Astrocyte (in vitro differentiated cells and primary cell): ENCODE results near the gene HPSE2. TPM values are rescaled to one million over a fixed set of nuclear protein-coding genes. Genes with fewer than 3 reads are reported as not detected.

Experiments used
- DNase-seq: peaks from one replicate; pipeline ENCODE4 v3.0.0-alpha.2; 2010; ENCODE audit warnings: low read depth
- FAIRE-seq: peaks from 2 replicates; lab custom pipeline; 2011; peaks lifted over from hg19 to GRCh38; lab: Jason Lieb, UNC
- H2AFZ ChIP-seq: 2 replicates; pipeline ENCODE4 v1.6.0; 2012; ENCODE audit warnings: low read depth, low read length, inconsistent platforms
- H3K27ac ChIP-seq: 2 replicates; pipeline ENCODE4 v1.5.1; 2011; ENCODE audit warnings: low read depth, low read length, inconsistent platforms
- H3K27me3 ChIP-seq: 2 replicates; pipeline ENCODE4 v1.6.0; 2011; ENCODE audit warnings: low read length, inconsistent platforms; ENCODE audit not compliant: insufficient read depth
- H3K36me3 ChIP-seq: 2 replicates; pipeline ENCODE4 v1.5.1; 2011; ENCODE audit warnings: low read length, inconsistent platforms; ENCODE audit not compliant: insufficient read depth
- H3K4me1 ChIP-seq: 2 replicates; pipeline ENCODE4 v1.5.1; 2011; ENCODE audit warnings: low read length, inconsistent platforms; ENCODE audit not compliant: insufficient read depth
- H3K4me2 ChIP-seq: 2 replicates; pipeline ENCODE4 v1.6.0; 2012; ENCODE audit warnings: low read length, inconsistent platforms
- H3K4me3 ChIP-seq: 2 replicates; pipeline ENCODE4 v1.5.1; 2011; ENCODE audit warnings: low read depth, mild to moderate bottlenecking, low read length, inconsistent platforms; ENCODE audit not compliant: insufficient read depth
- H3K79me2 ChIP-seq: 2 replicates; pipeline ENCODE4 v1.6.0; 2012; ENCODE audit warnings: mild to moderate bottlenecking, low read length, inconsistent platforms; ENCODE audit not compliant: insufficient read depth
- H3K9ac ChIP-seq: 2 replicates; pipeline ENCODE4 v1.6.0; 2012; ENCODE audit warnings: mild to moderate bottlenecking, low read length, inconsistent platforms
- H3K9me3 ChIP-seq: 2 replicates; pipeline ENCODE4 v1.5.1; 2012; ENCODE audit warnings: low read depth, mild to moderate bottlenecking, low read length, inconsistent platforms; ENCODE audit not compliant: insufficient read depth
- H4K20me1 ChIP-seq: 2 replicates; pipeline ENCODE4 v1.6.0; 2012; ENCODE audit warnings: low read length, inconsistent platforms; ENCODE audit not compliant: insufficient read depth
- H3K27ac Mint-ChIP-seq: one replicate; pipeline ENCODE4 v1.8.0; 2021; ENCODE audit warnings: mild to moderate bottlenecking, mixed read lengths; ENCODE audit not compliant: unreplicated experiment
- H3K27me3 Mint-ChIP-seq: one replicate; pipeline ENCODE4 v1.8.0; 2021; ENCODE audit warnings: low read depth, mixed read lengths; ENCODE audit not compliant: unreplicated experiment
- H3K36me3 Mint-ChIP-seq: one replicate; pipeline ENCODE4 v1.8.0; 2021; ENCODE audit warnings: low read depth, mixed read lengths; ENCODE audit not compliant: unreplicated experiment
- H3K4me1 Mint-ChIP-seq: one replicate; pipeline ENCODE4 v1.8.0; 2021; ENCODE audit warnings: low read depth, mixed read lengths; ENCODE audit not compliant: unreplicated experiment
- H3K4me3 Mint-ChIP-seq: one replicate; pipeline ENCODE4 v1.8.0; 2021; ENCODE audit warnings: mild to moderate bottlenecking, moderate library complexity, mixed read lengths; ENCODE audit not compliant: unreplicated experiment
- H3K9me3 Mint-ChIP-seq: one replicate; pipeline ENCODE4 v1.8.0; 2021; ENCODE audit warnings: mild to moderate bottlenecking, mixed read lengths; ENCODE audit not compliant: unreplicated experiment
- EZH2 ChIP-seq: IDR thresholded peaks from 2 replicates; pipeline ENCODE4 v1.6.1; 2012; ENCODE audit warnings: mild to moderate bottlenecking, low read length, inconsistent platforms; ENCODE audit not compliant: insufficient read depth
- total RNA-seq: library from RNA; stranded (reverse); gene quantifications from 2 replicates; pipeline ENCODE4 v1.2.1, GENCODE V29; 2021
- TF ChIP-seq, protein P1 (sequence below): IDR thresholded peaks from 2 replicates; pipeline ENCODE4 v1.5.1; 2011; ENCODE audit warnings: low read depth, mild to moderate bottlenecking, inconsistent platforms, low read length, moderate library complexity; ENCODE audit not compliant: insufficient read depth

HPSE2 gene
- total RNA-seq, 1 donor from 2014 or later: 0.14 TPM

- H3K4me1 Mint-ChIP-seq: peaks cover 12% of the 10 kb centered on the region
- no peaks in the 10 kb centered on the region for H3K79me2 ChIP-seq
- H3K27me3 Mint-ChIP-seq: no peaks in the 10 kb centered on the region
- H2AFZ ChIP-seq: no peak overlapping the region
- H3K27ac ChIP-seq: no peak overlapping the region
- no peaks in the 10 kb centered on the region for H4K20me1 ChIP-seq
- no peaks in the 10 kb centered on the region for H3K9me3 ChIP-seq
- H3K36me3 Mint-ChIP-seq: no peaks in the 10 kb centered on the region
- no peak overlapping the region for H3K27ac Mint-ChIP-seq
- no peaks in the 10 kb centered on the region for H3K27me3 ChIP-seq
- TF ChIP-seq, protein P1, sequence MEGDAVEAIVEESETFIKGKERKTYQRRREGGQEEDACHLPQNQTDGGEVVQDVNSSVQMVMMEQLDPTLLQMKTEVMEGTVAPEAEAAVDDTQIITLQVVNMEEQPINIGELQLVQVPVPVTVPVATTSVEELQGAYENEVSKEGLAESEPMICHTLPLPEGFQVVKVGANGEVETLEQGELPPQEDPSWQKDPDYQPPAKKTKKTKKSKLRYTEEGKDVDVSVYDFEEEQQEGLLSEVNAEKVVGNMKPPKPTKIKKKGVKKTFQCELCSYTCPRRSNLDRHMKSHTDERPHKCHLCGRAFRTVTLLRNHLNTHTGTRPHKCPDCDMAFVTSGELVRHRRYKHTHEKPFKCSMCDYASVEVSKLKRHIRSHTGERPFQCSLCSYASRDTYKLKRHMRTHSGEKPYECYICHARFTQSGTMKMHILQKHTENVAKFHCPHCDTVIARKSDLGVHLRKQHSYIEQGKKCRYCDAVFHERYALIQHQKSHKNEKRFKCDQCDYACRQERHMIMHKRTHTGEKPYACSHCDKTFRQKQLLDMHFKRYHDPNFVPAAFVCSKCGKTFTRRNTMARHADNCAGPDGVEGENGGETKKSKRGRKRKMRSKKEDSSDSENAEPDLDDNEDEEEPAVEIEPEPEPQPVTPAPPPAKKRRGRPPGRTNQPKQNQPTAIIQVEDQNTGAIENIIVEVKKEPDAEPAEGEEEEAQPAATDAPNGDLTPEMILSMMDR: no peak
- TF ChIP-seq EZH2: no peak
- no peaks in the 10 kb centered on the region for H3K36me3 ChIP-seq
- H3K9me3 Mint-ChIP-seq: no peaks in the 10 kb centered on the region
- H3K4me3 ChIP-seq: no peak overlapping the region
- H3K4me1 ChIP-seq: peaks cover 10% of the 10 kb centered on the region
- H3K4me3 Mint-ChIP-seq: no peak overlapping the region
- no peak overlapping the region for H3K4me2 ChIP-seq
- no peak overlapping the region for H3K9ac ChIP-seq
- DNase-seq: no peak
- no peak for FAIRE-seq
These were observed 748.0 kb downstream of the HPSE2 start for GRCh38 chr10:98487649-98488048.

- Mint-ChIP-seq H3K36me3 (no peaks in the 10 kb centered on the region), H3K27ac (peak overlapping the region; percentile 88), H3K9me3 (no peaks in the 10 kb centered on the region), H3K27me3 (no peaks in the 10 kb centered on the region), H3K4me3 (no peak overlapping the region), H3K4me1 (peaks cover 12% of the 10 kb centered on the region)
- Histone ChIP-seq H3K4me2 (peak overlapping the region; percentile 58), H3K9ac (peak overlapping the region; percentile 7), H3K79me2 (no peaks in the 10 kb centered on the region), H4K20me1 (no peaks in the 10 kb centered on the region), H3K27me3 (no peaks in the 10 kb centered on the region), H3K36me3 (no peaks in the 10 kb centered on the region), H2AFZ (peak overlapping the region; percentile 39), H3K4me1 (peaks cover 10% of the 10 kb centered on the region), H3K9me3 (no peaks in the 10 kb centered on the region), H3K27ac (peak overlapping the region; percentile 40), H3K4me3 (no peak overlapping the region)
- TF ChIP-seq EZH2: no peak
- TF ChIP-seq, protein P1: no peak
- peak; percentile 25 for DNase-seq
- FAIRE-seq: peak; percentile 80
These were observed 749.2 kb downstream of the HPSE2 start for GRCh38 chr10:98486421-98486820.

DNA sequence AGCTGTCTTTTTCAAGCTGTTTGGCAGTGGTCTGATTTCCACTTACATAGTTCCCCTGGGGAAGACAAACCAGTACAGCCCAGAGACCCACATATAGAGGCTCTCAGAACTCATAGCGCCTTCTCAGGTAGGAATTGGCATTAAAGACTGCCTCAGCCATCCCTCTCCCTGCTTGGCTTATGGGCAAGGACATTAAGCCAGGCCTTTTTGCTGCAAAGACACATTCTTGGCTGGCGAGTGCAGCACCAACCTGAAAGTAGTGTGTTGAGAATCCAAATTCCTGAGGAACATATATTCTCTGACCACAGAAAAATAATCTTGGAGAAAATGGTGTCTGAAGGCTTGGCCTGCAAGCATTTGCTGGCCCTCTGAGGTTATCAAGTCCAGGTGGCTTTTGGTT is 749.7 kb downstream of the HPSE2 start:
- H3K36me3 ChIP-seq: no peaks in the 10 kb centered on the region
- peak overlapping the region; percentile 39 for H2AFZ ChIP-seq
- peak overlapping the region; percentile 58 for H3K4me2 ChIP-seq
- H3K4me3 ChIP-seq: no peak overlapping the region
- Mint-ChIP-seq H3K36me3 (no peaks in the 10 kb centered on the region), H3K9me3 (no peaks in the 10 kb centered on the region), H3K27me3 (no peaks in the 10 kb centered on the region), H3K4me1 (peaks cover 14% of the 10 kb centered on the region), H3K4me3 (no peak overlapping the region), H3K27ac (peak overlapping the region; percentile 88)
- H3K79me2 ChIP-seq: no peaks in the 10 kb centered on the region
- peak overlapping the region; percentile 40 for H3K27ac ChIP-seq
- no peak for TF ChIP-seq EZH2
- TF ChIP-seq, protein P1: no peak
- peak overlapping the region; percentile 7 for H3K9ac ChIP-seq
- H4K20me1 ChIP-seq: no peaks in the 10 kb centered on the region
- H3K4me1 ChIP-seq: peaks cover 10% of the 10 kb centered on the region
- FAIRE-seq (no peak), DNase-seq (no peak)
- no peaks in the 10 kb centered on the region for H3K27me3 ChIP-seq
- H3K9me3 ChIP-seq: no peaks in the 10 kb centered on the region
